ENCODE data around the gene FCGR1A.
"Not testable (repeated sequence)": the region's sequence is repeated elsewhere in the genome, so short reads cannot be mapped to it uniquely, and the experiment has no call there.

DNA sequence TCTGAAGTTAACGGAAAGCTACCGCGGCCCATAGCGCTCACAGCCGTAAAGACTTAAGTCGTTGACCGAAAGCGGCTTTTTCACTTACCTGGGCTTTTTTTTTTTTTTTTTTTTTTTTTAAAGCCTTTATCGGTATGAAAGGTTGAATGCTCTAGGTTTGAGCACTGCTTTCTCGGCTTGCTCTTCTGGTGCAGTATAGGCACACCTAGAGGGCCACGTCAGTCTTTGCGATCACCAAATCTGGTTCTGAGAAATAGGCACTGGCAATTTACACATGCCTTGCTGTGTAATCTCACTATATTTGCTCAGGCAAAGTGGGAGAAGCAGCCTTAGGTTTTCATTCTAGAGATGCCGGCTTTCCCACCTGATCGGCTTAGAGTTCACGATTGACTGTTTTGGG, 50.6 kb downstream of the FCGR1A start:
- not testable (repeated sequence) for TF ChIP-seq POLR2A (IDR thresholded peaks at IDR 0.05; ENCODE audit: extremely low read depth, insufficient read length); CTCF (IDR thresholded peaks at IDR 0.05; ENCODE audit: low read depth, low read length)
